ENCODE measurements around the gene TRPC3. TPM values are rescaled to one million over a fixed set of nuclear protein-coding genes. Genes with fewer than 3 reads are reported as not detected.

The TRPC3 gene
- polyA plus RNA-seq (ENCODE audit: insufficient read length in 4 of 4), result 1 to 10 TPM; 1.0 to 1.3 (median 1.1) TPM

DNA sequence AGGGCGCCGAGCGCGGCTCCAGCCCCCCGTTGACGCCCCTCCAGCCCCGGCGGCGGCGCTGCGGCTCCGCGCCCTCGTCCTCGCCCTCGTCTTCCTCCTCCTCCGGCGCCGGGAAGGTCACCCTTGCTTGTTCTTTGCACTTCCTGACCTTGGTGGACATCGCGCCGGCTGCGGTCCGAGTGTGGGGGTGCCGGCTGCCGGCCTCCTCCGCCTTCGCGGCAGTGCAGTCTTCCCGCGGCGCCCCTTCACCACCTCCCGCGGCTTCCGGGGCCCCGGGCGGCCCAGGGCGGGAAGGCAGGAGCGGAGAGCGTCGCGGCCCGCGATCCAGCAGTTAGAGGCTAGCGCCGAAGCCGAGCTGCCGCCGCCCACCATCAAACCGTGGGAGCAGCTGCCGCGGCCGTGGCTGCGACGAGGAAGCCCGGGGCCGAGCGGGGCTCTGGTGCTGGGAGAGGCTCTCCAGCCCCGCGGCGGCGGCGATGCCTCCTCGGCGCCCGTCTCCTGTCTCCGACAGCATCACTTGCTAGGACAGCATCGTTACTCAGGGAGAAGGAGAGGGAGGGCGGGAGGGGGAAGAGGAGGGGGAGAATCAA lies at the start of gene TRPC3:
TSS of gene TRPC3 (minus strand) at position 540 of the 590 bp plus-strand sequence. CDS start at position 160, 380 bp downstream.
- DNase-seq (ENCODE audit: low read depth in 4 of 4, low spot score in 2 of 4), result no peak

DNA sequence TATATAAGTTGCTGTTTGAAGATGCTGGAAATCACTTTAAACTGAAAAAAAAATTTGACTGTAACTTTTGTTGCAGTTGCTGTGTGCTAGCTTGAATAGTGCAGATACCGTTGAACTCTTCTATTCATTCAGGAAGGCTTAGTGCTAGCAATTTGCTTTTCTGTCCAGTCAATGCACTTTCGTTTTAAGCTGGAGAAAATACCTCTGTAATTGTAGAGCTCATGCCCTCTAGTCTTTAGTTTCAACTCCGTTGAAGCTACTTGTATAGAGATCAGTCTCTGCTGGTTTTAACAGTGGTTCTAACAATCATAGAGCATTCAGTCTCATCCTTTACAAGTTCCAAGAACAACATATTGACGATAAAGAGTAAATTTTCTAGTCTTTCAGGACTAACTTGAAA lies 49.0 kb upstream of the TRPC3 start:
- DNase-seq (ENCODE audit: low read depth in 4 of 4, low spot score in 2 of 4), result no peak

DNA sequence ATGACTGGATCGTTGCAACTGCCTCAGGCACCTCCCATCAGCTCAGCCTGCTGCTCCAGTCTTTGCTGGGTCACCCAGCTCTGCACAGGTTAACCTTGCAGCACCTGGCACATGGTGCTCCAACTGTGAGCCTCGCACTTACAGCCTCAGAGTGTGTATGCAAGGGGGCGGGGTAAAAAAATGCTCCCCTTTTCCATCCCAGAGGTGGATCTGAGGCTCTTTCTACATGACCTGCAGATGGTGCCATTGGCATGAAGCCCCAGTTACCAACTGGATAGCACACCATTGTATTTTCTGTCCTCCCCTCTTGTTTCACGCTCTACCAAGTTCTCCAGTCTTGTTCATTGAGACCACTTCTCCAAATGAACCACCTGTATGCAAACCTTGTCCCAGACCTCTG lies 46.2 kb upstream of the TRPC3 start:
- no peak for DNase-seq (ENCODE audit: low read depth in 4 of 4, low spot score in 2 of 4)

DNA sequence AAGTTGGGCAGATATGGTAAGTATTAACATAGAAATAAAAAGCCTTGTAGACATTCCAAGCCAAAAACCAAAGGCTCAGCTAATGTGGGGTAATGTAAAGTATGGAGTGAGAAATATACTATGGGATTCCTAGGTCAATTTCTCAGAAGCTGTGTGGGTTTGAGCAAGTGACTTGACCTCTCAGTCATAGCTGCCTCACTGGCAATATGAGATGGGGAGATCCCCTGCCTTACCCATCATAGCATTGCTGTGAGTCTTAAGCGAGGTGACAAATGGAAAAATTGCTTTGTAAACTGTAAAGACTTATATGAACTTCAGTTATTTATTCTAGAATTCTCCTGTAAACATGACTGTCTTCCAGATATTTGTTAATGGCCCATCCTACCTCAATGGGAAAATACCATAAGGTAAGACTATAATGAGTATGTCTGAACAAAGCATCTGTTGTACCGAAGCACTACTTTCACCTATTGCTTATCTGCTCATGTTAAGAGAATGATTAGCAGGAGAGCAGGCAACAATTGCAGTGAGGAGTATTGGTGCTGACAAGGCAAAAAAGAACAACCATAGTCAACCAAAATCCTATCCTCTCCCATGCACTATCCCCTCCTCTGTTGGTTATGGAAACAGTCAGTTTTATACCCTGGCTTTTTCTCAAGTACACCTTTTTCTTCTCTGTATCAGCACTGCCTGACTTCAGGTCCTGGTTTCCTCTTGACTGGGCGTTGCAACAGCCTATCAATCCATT lies 44.1 kb upstream of the TRPC3 start:
- no peak for DNase-seq (ENCODE audit: low read depth in 4 of 4, low spot score in 2 of 4)

DNA sequence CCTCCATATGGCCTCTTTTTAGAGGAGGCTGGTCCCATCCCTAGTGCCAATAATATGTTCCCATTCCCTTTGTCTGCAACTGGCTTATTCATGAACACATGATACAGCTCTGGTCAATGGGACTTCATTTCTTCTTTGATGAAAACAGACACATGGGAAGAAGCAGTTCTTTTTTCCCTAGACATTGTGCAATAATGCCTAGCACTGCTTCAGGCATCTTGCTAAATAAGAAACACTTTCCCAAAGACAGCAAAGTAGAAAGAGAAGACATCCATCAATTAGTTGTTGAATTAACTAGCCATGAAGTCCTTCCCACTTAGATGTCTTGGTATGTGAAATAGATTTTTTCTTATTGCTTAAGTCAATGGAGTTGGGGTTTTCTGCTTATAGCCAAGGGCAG lies 40.1 kb upstream of the TRPC3 start:
- DNase-seq (ENCODE audit: low read depth in 4 of 4, low spot score in 2 of 4), result no peak

DNA sequence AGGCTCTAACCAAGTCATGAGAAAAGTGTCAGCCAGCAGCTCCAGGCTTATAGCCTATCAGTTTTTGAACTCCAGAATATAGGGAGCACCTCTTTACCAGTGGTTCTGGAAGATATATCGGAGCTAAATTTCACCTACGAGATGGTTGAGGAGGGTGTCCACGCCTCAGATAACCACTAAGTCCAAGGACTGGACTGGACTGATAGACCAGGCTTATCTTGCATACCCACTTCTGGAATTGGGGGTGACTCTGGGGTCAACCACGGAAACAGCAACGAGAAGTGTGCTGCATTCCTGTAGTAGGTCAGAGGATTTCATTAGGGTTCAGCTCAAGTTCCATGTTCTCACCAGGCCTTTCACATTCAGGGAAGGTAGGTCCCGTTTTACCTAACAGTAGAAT lies 38.6 kb upstream of the TRPC3 start:
- no peak for DNase-seq (ENCODE audit: low read depth in 4 of 4, low spot score in 2 of 4)

DNA sequence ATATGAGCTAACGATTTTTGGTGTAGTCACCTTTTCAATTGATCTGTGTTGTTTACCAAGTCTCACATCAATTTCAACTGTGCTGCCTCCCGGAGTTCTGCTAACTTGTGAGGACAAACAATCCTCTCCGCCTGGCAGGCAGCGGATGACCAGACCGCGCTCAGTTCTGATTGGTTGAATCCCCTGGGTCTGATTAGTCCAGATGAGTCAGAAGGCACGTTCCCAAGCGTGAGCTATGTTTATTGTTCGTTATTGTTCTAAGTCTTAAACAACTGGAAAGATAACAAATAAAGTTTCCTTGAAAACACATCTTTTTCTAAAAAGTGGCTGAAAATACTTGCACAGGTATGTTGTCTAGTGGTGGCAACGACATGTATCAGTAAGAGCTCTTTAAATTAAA lies 37.9 kb upstream of the TRPC3 start:
- no peak for DNase-seq (ENCODE audit: low read depth in 4 of 4, low spot score in 2 of 4)

DNA sequence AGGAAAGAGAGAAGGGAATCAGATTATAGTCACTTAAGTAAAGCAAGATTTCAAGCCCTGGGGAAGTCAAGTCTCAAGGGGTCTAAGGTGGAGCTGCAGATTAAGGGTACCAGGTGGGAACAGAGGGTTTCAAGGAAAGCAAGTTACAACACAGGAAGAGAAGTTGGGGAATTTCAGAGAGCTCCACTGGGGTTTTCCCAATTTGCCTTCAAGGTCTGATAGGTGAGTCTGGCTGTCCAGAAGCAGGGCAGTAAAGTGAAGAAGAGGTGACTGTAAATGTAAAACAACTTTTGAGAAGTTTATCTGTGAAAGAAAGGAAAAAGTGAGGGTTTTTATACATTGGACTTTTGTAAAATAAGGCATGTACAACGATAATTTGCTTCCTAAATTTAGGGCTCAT lies 37.1 kb upstream of the TRPC3 start:
- no peak for DNase-seq (ENCODE audit: low read depth in 4 of 4, low spot score in 2 of 4)

DNA sequence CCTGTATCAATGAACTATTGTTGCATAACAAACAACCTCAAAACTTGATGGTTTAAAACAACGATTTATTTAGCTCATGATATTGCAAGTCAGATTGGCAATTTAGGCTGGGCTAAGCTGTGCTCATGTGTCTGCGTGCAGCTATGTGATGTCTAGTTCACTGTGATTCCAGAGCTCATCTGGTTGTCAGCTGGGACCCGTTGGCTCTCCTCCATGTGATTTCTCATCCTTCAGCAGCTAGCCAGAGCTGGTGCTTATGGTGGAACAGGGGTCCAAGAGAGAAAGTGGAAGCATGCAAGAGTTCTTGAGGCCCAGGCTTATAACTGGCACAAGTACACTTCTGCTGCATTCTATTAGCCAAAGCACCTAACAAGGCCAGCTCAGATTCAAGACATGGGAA lies 28.8 kb upstream of the TRPC3 start:
- DNase-seq (ENCODE audit: low read depth in 4 of 4, low spot score in 2 of 4), result no peak

DNA sequence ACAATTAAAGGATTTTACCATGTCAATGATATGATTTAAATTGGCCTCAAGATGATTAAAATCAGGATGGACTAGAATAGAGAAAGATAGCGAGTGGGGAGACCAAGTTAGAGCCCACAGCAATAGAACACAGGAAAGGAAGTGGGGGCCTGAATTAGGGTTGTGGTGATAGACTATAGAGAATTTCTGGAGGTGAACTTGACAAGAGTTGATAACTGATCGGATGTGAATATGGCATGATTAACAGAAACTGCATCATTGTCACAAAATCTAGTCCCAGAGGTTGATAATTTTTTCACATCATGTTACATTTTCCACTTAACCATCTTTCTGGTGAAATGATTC lies 26.3 kb upstream of the TRPC3 start:
- DNase-seq (ENCODE audit: low read depth in 4 of 4, low spot score in 2 of 4), result no peak

DNA sequence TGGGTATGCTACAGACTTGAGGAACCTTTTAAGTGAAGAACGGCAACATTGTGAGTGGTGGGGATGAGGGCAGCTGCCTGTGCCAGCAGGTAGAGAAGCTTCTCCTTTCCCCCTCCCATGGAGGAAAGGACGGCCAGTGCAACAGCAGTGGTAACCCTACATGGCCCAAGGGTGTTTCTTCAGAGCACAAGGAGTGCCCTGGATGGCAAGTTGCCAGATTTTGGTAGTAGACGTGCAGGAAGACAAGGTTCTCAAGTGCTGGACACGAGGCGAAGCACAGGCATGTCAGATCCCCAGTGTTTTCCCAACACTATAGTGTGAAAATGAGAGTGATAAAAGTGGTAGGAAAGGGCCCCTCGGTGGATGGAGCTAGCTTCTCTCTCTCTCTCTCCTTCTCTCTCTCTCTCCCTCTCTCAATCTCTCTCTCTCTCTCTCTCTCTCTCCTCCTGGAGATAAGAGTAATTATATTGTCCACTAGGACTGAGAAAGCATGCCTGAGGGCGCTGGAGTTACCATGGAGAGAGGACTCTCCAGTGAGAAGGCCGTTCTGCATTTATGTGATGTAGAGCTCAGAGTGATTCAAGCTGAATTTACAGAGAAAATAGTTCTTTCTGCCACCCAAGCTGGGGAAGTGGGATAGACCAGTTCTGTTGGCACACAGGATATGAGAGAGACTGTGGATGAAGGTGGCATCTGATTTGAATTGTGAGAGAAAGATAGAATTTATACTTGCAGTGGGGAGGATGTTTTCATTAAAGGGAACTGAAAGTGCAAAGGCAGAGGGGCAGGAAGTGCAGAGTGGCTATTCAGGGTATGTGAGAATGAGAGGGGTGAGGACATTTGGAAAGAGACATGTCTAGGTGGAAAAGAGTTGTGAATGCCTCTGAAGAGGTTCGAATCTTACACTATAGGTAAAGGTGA lies 25.7 kb upstream of the TRPC3 start:
- DNase-seq (ENCODE audit: low read depth in 4 of 4, low spot score in 2 of 4), result no peak

DNA sequence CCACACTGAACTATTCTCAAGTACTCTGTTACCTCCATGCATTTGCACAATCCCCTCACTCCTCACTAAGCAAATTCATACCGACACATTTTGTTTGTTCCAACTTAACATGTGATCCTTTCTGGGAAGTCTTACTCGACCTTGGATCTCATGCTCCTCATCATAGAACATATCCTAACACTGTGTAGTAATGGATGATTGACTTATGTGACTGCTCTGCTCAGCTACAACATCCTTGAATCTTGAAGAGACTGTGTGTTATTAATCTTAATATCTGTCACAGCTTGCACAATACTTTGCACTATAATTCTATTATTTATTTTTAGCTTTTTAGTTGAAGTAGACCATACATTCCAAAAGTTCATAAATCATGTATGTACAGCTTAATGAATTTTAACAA lies 23.9 kb upstream of the TRPC3 start:
- DNase-seq (ENCODE audit: low read depth in 4 of 4, low spot score in 2 of 4), result no peak

DNA sequence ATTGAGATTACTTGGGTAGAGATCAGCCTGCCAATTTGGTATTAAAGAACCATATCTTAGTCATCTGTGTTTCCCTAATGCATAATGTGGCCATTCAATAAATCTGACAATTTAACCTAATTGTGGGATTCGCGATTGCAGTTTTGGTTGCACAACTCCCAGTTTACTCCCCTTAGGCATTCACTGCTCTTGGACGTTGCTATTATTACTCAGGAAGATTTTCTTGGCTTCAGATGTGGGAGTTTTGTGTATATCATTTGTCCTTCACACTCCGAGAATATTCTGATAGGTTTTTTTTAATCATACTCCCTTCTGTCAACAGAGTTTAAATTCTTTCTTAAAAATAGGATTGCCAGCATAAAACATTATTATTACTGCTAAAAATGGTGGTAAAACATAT lies 22.0 kb upstream of the TRPC3 start:
- DNase-seq (ENCODE audit: low read depth in 4 of 4, low spot score in 2 of 4), result no peak

DNA sequence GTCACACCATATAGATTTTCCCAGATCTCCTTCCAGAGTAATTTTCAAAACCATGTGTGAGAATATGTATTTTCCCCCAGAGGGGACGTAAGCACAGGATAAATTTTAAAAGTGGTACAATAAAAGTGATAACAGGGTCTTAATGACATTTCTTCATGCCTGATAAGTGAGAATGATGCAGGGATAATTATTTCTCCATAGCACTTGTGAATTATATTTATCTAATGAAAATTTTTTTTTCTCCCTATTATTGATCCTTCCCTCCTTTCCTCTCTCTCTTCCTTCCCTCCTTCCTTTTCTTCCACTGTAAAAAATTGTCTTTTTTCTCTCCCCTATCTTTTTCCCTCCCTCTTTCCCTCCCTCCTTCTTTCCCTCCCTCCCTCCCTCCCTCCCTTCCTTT lies 17.0 kb upstream of the TRPC3 start:
- DNase-seq (ENCODE audit: low read depth in 4 of 4, low spot score in 2 of 4), result no peak

DNA sequence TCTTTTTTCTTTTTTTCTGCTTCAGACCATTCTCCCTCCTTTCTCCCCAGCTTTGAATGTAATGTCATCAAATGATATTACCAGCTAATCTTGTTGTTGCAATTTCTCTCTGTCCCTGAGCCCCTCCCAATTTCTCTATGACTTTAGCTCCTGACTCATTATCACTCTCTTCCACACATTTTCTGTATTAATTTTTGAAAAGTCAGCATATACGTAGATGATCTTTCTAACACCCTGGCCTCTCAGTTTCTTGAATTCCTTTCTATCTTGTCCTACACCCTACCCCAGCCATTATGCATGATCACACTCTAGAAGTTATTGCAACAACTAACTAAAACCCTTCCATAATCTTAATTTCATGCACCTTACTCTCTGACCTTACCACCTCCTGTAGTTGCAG lies 13.1 kb upstream of the TRPC3 start:
- DNase-seq (ENCODE audit: low read depth in 4 of 4, low spot score in 2 of 4), result no peak

DNA sequence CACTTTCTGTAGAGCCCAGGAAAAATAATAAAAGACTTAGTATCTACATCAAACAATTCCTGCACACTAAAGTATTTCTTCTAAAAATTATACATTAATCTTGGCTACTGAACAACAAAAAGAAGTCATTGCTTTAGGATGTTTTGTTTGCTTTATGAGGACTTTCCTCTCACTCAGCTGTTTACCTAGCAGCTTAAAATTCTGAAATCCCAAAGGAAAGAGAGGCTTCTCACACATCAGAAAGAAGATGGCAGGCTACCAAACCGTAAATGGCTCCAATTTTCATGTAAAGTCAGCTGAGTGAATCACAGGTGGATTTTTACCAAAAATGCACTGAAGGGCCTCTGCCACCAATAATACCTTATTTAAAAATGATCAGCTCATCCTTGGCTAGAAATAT lies 9.0 kb upstream of the TRPC3 start:
- no peak for DNase-seq (ENCODE audit: low read depth in 4 of 4, low spot score in 2 of 4)

DNA sequence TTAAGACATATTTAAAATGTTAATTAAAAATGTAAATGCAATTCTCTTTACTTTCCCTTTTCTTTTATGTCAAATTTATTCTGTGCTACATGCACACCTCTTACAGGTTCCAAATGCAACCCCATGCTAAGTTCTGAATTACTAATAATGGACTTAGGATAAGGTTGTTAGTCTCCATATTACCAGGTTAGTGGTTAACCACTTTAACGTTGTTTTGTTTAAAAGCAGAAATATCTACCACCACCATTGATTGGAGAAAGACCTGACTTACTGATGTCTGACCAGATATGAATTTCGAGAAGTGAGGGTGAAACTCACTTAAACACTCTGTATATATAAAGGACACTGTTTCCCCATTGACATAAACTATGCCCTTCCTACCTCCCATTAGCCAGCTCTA lies 6.9 kb upstream of the TRPC3 start:
- no peak for DNase-seq (ENCODE audit: low read depth in 4 of 4, low spot score in 2 of 4)

DNA sequence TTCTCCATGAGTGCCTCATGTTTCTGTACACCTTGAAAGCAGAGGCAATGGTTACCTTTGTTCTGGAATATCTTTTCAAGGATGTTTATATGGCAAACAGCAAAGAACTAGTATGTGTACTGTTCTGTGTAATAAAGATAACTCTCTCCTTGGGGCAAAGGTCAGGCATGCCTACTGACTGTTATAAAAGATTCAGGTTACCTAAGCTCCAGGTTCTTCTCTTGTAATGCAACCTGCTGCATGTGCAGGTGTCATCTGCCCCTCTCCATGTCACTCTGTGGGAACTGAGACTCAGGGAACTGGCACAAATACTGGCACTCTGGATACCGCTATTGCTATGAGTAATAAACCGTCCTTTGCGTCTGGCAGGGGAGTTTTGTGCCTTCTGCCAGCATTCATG lies 5.4 kb upstream of the TRPC3 start:
- DNase-seq (ENCODE audit: low read depth in 4 of 4, low spot score in 2 of 4), result no peak

DNA sequence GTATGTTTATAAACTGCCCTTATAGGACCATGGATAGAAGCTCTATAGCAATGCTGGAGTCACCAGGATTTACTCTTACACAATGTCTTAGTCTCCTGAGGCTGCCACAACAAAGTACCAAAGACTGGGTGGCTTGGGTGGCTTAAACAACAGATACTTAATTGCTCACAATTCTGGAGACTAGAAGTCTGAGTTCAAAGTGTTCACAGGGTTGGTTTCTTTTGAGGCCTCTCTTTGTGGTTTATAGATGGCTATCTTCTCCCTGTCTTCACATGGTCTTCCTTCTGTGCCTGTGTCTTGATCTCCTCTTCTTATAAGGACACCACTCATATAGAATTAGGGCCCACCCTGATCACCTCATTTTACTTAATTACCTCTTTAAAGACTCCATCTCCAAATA lies 2.0 kb upstream of the TRPC3 start:
- DNase-seq (ENCODE audit: low read depth in 4 of 4, low spot score in 2 of 4), result no peak

DNA sequence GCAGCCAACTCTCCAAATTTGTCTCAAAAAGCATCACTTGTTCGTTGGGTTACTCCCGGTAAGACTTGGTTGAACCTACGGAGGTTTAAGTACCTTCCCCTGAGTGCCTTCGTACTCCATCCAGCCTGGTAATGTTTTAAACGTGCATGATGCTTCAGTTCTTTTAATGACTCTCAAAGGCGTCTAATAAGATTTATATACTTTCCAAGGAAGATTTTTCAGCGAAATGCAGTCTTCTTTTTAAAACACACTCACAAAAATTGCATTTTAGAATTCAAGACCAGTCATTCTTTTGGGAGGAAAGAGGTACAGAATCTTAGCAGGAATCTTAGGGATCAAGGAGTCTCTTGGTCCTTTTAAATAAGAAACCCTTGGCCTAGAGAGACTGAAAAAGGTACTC lies 430 bp upstream of the TRPC3 start:
- peak in 1 of 4 donors; percentile 13 for DNase-seq (ENCODE audit: low read depth in 4 of 4, low spot score in 2 of 4)

DNA sequence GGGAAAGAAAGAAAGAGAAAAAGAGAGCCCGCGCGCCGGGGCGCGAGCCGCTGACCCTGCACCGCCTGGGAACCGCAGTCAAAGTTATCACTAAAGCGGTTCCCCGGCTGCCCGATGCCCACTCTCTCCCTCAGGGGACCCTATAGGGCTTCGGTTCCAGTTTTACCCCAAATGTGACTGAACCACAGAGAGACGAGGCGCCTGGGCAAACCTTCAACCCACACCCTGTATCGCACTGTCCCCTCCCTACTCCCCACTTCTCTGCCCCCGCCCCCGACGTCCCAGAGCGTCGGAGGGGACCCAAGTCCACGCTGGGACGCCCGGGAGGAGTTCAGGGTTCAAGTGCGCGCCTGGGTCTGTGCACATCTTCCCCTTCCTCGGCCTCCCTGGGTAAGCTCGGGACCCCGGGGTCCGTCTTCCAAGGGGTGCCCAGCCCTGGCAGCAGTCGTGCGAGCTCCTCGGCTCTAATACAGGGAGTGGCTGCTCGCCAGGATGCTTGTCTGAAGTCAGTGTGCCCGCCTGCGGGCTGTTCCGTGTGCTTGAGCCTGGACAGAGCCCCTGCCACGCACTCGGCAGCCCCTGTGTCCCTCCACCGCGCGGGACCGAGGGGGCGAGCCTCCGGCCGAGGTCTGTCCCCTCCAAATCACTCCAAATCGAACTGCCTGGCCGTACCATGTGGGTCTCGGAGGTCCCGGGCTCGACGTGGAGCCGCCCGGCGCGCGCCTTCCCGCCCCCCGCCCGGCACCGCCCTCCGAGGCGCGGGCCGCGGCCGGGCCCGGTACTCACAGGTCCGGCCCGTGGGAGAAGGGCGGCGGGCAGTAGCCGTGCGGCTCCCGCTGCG lies 960 bp downstream of the TRPC3 start:
- peak in 1 of 4 donors; percentile 4 for DNase-seq (ENCODE audit: low read depth in 4 of 4, low spot score in 2 of 4)

Measured in left renal cortex interstitium (tissue), 4 donors.